ENCODE data around the gene GPR62.

The GPR62 gene

DNA sequence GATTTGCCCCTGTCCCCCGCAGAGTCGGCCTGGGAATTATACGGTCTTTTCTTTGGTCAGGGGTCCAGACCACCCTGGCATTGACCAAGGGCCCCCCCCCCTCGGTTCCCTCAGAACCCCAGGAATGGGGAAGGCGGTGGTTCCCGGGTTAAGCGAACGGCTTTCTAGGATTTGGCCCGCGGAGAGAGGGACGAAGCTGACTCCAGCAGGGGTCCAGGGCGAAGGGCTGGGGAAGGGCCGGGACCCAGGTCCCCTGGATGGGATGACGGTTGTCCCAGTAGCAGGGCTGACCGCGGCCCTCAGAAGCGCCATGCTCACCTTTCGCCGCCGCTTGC lies 13.8 kb upstream of the GPR62 start:
- Histone ChIP-seq H2AFZ (ENCODE audit: low read length) (peak overlapping the region; percentile 37; the same call in 1 of the 2 replicates), H3K4me2 (ENCODE audit: low read depth, low read length, poor library complexity, severe bottlenecking) (peak overlapping the region; percentile 93), H3K9ac (ENCODE audit: low read depth, low read length, poor library complexity, severe bottlenecking) (peak overlapping the region; percentile 85), H3K4me3 (ENCODE audit: low read length, poor library complexity, severe bottlenecking) (peak overlapping the region; percentile 90), H4K20me1 (ENCODE audit: insufficient read depth, low read length, poor library complexity, severe bottlenecking) (peaks cover 4% of the 10 kb centered on the region), H3F3A (ENCODE audit: low read depth) (no peaks in the 10 kb centered on the region), H3K9me2 (replicated peaks; ENCODE audit: low read depth, low read length) (no peaks in the 10 kb centered on the region), H3K79me2 (ENCODE audit: insufficient read depth, low read length) (peaks cover 23% of the 10 kb centered on the region), H3K27me3 (ENCODE audit: insufficient read depth, low read length, poor library complexity, severe bottlenecking) (no peaks in the 10 kb centered on the region), H3K36me3 (ENCODE audit: insufficient read depth, low read length) (peaks cover 5% of the 10 kb centered on the region; the same call in 1 of the 2 replicates), H3K4me1 (ENCODE audit: insufficient read depth, low read length, poor library complexity, severe bottlenecking) (peaks cover 28% of the 10 kb centered on the region), H3K9me3 (ENCODE audit: insufficient read depth, low read depth, low read length) (no peaks in the 10 kb centered on the region)
- TF ChIP-seq, protein P1, sequence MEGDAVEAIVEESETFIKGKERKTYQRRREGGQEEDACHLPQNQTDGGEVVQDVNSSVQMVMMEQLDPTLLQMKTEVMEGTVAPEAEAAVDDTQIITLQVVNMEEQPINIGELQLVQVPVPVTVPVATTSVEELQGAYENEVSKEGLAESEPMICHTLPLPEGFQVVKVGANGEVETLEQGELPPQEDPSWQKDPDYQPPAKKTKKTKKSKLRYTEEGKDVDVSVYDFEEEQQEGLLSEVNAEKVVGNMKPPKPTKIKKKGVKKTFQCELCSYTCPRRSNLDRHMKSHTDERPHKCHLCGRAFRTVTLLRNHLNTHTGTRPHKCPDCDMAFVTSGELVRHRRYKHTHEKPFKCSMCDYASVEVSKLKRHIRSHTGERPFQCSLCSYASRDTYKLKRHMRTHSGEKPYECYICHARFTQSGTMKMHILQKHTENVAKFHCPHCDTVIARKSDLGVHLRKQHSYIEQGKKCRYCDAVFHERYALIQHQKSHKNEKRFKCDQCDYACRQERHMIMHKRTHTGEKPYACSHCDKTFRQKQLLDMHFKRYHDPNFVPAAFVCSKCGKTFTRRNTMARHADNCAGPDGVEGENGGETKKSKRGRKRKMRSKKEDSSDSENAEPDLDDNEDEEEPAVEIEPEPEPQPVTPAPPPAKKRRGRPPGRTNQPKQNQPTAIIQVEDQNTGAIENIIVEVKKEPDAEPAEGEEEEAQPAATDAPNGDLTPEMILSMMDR (conservative IDR thresholded peaks at IDR 0.05; ENCODE audit: low read length): no peak
- TF ChIP-seq EZH2phosphoT487 (IDR thresholded peaks at IDR 0.05; ENCODE audit: borderline replicate concordance): no peak

DNA sequence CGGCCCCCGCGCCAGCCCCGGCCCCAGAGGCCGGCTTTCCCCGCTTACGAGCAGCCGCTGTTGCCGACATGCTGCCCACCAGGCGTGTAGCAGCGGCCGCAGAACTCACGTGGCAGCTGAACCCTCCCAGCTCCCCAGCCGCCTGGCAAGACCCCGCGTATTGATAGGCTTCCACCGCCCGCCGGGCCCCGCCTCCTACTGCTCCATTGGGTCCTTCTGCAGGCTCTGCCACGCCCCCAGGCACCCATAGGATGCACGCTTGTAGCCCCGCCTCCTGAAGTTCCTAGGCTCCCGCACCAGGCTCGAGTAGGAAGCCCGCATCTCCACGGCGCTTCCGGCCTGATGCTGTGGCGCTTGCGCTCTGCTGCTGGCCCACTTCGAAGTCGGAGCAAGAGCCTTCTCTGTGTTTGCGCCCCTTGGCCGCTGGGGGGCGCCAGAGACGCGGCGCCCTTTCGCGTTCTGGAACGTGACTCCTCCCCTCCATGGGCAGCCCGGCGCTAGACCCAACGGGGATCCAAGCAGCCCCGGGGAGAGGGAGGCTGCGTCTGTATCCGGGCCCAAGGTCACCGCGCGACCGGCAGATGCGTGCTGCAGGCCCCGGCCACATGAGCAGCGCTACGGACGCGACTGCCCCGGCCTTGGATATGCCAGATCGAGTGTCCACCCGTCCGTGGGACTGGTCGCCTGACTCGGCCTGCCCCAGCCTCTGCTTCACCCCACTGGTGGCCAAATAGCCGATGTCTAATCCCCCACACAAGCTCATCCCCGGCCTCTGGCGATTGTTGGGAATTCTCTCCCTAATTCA lies 13.2 kb upstream of the GPR62 start, which contains the start of the genes PARP3 and RRP9:
PARP3 (plus strand) TSS at position 566 of the 805 bp plus-strand sequence. CDS start 993 bp downstream, outside the sequence.
RRP9 (minus strand) TSS at position 107 of the 805 bp plus-strand sequence; CDS start at position 70, 37 bp downstream.
- peak within 1 kb of the TSS; percentile 90 for H3K4me3 ChIP-seq (ENCODE audit: low read length, poor library complexity, severe bottlenecking)
- H3F3A ChIP-seq (ENCODE audit: low read depth): no peaks in the 10 kb centered on the region
- H3K4me2 ChIP-seq (ENCODE audit: low read depth, low read length, poor library complexity, severe bottlenecking): peak within 1 kb of the TSS; percentile 93
- peaks cover 4% of the 10 kb centered on the region for H4K20me1 ChIP-seq (ENCODE audit: insufficient read depth, low read length, poor library complexity, severe bottlenecking)
- H3K36me3 ChIP-seq (ENCODE audit: insufficient read depth, low read length): peaks cover 3% of the 10 kb centered on the region; the same call in 1 of the 2 replicates
- H3K9ac ChIP-seq (ENCODE audit: low read depth, low read length, poor library complexity, severe bottlenecking): peak within 1 kb of the TSS; percentile 93
- H3K9me2 ChIP-seq (replicated peaks; ENCODE audit: low read depth, low read length): no peaks in the 10 kb centered on the region
- H2AFZ ChIP-seq (ENCODE audit: low read length): peak within 1 kb of the TSS; percentile 89
- peaks cover 23% of the 10 kb centered on the region for H3K79me2 ChIP-seq (ENCODE audit: insufficient read depth, low read length)
- H3K27me3 ChIP-seq (ENCODE audit: insufficient read depth, low read length, poor library complexity, severe bottlenecking): no peaks in the 10 kb centered on the region
- H3K4me1 ChIP-seq (ENCODE audit: insufficient read depth, low read length, poor library complexity, severe bottlenecking): peaks cover 28% of the 10 kb centered on the region
- H3K9me3 ChIP-seq (ENCODE audit: insufficient read depth, low read depth, low read length): no peaks in the 10 kb centered on the region
- TF ChIP-seq, protein P1 (conservative IDR thresholded peaks at IDR 0.05; ENCODE audit: low read length): peak; percentile 97
- no peak for TF ChIP-seq EZH2phosphoT487 (IDR thresholded peaks at IDR 0.05; ENCODE audit: borderline replicate concordance)

DNA sequence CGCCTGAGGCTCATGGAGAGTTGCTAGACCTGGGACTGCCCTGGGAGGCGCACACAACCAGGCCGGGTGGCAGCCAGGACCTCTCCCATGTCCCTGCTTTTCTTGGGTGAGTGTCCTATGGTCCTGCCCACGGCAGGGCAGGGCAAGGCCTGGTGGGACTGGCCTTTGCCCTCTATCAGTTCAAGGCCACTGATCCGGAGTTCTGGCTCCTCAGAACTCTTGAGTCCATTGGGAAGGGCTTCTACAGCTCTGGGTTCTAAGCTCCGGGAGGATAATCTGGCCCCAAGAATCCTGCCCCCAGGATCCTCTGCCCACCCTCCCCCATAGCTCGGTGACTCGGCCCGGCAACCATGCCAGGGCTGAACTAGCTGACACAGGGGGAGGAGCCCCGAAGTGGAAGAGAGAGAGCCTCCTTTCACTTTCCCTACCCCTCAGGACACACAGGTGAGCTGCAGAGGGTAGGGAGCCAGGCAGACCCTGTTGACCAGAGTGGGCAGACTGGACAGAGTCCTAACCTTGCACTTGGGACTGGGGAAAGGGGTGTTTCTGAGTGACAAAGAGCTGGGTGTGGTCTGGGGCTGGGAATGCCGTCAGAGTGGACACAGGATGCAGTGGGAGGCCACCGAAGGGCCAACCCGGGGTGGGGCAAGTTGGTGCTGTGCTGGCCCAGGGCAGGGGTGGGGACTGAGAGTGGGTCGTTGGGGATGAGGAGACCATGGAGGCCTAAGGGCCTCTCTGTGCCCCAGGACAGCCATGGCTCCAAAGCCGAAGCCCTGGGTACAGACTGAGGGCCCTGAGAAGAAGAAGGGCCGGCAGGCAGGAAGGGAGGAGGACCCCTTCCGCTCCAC lies 12.4 kb upstream of the GPR62 start:
- Histone ChIP-seq H3K4me2 (ENCODE audit: low read depth, low read length, poor library complexity, severe bottlenecking) (peak overlapping the region; percentile 84), H3K4me1 (ENCODE audit: insufficient read depth, low read length, poor library complexity, severe bottlenecking) (peaks cover 28% of the 10 kb centered on the region), H3K9me2 (replicated peaks; ENCODE audit: low read depth, low read length) (no peaks in the 10 kb centered on the region), H3K27me3 (ENCODE audit: insufficient read depth, low read length, poor library complexity, severe bottlenecking) (no peaks in the 10 kb centered on the region), H3K9ac (ENCODE audit: low read depth, low read length, poor library complexity, severe bottlenecking) (peak overlapping the region; percentile 93), H3K9me3 (ENCODE audit: insufficient read depth, low read depth, low read length) (no peaks in the 10 kb centered on the region), H3F3A (ENCODE audit: low read depth) (no peaks in the 10 kb centered on the region), H3K36me3 (ENCODE audit: insufficient read depth, low read length) (0 out of 2 replicates have a peak, but pooled peaks cover 3% of the 10 kb centered on the region), H3K79me2 (ENCODE audit: insufficient read depth, low read length) (peaks cover 23% of the 10 kb centered on the region), H2AFZ (ENCODE audit: low read length) (peak overlapping the region; percentile 89), H4K20me1 (ENCODE audit: insufficient read depth, low read length, poor library complexity, severe bottlenecking) (peaks cover 4% of the 10 kb centered on the region), H3K4me3 (ENCODE audit: low read length, poor library complexity, severe bottlenecking) (peak overlapping the region; percentile 81)
- TF ChIP-seq, protein P1 (conservative IDR thresholded peaks at IDR 0.05; ENCODE audit: low read length): no peak
- no peak for TF ChIP-seq EZH2phosphoT487 (IDR thresholded peaks at IDR 0.05; ENCODE audit: borderline replicate concordance)

Measured in Loucy (cell line).